BE2C (cell line): ENCODE data around the gene RSPRY1.

ENCODE experiments used
- DNase-seq: peaks from one replicate; pipeline ENCODE4 v3.0.0-alpha.2; 2020
- H3K27me3 ChIP-seq: fragments of 250-450 bp; sonication (Bioruptor Pico); 2 replicates; pipeline ENCODE4 v1.5.1; 2020; ENCODE audit warnings: mild to moderate bottlenecking
- H3K36me3 ChIP-seq: fragments of 250-450 bp; sonication (Bioruptor Pico); 2 replicates; pipeline ENCODE4 v1.5.1; 2020; ENCODE audit warnings: mild to moderate bottlenecking
- H3K4me1 ChIP-seq: fragments of 250-450 bp; sonication (Bioruptor Pico); 2 replicates; pipeline ENCODE4 v1.5.1; 2020
- H3K4me3 ChIP-seq: 2 replicates; pipeline ENCODE4 v1.5.1; 2011; ENCODE audit warnings: low read depth, low read length
- H3K9me3 ChIP-seq: fragments of 250-450 bp; sonication (Bioruptor Pico); 2 replicates; pipeline ENCODE4 v1.5.1; 2020
- CTCF ChIP-seq: IDR thresholded peaks from 2 replicates; pipeline ENCODE4 v1.5.1; 2012; ENCODE audit warnings: mild to moderate bottlenecking, low read depth, low read length

RSPRY1 gene

GRCh38 chr16:57163842-57164241 is 22.3 kb upstream of the RSPRY1 start:
- TF ChIP-seq CTCF: no peak
- DNase-seq: no peak
- no peaks in the 10 kb centered on the region for H3K27me3 ChIP-seq
- H3K36me3 ChIP-seq: peaks cover 59% of the 10 kb centered on the region
- H3K9me3 ChIP-seq: no peaks in the 10 kb centered on the region
- H3K4me1 ChIP-seq: peaks cover 5% of the 10 kb centered on the region; the same call in 1 of the 2 replicates
- H3K4me3 ChIP-seq: no peak overlapping the region

- H3K9me3 ChIP-seq: no peaks in the 10 kb centered on the region
- peaks cover 5% of the 10 kb centered on the region; the same call in 1 of the 2 replicates for H3K4me1 ChIP-seq
- DNase-seq: no peak
- H3K27me3 ChIP-seq: no peaks in the 10 kb centered on the region
- H3K36me3 ChIP-seq: peaks cover 64% of the 10 kb centered on the region
- no peak for TF ChIP-seq CTCF
- H3K4me3 ChIP-seq: no peak overlapping the region
Measured at GRCh38 chr16:57165483-57165882, 20.6 kb upstream of the RSPRY1 start.

GRCh38 chr16:57165938-57166337 is 20.2 kb upstream of the RSPRY1 start:
- Histone ChIP-seq H3K9me3 (no peaks in the 10 kb centered on the region), H3K4me3 (no peak overlapping the region), H3K4me1 (peaks cover 5% of the 10 kb centered on the region; the same call in 1 of the 2 replicates), H3K27me3 (no peaks in the 10 kb centered on the region), H3K36me3 (peaks cover 62% of the 10 kb centered on the region)
- TF ChIP-seq CTCF: no peak
- DNase-seq: no peak

- H3K4me1 ChIP-seq: peaks cover 5% of the 10 kb centered on the region; the same call in 1 of the 2 replicates
- H3K9me3 ChIP-seq: no peaks in the 10 kb centered on the region
- H3K27me3 ChIP-seq: no peaks in the 10 kb centered on the region
- TF ChIP-seq CTCF: no peak
- H3K4me3 ChIP-seq: no peak overlapping the region
- peaks cover 65% of the 10 kb centered on the region for H3K36me3 ChIP-seq
- DNase-seq: no peak
Measured at GRCh38 chr16:57166451-57166850, 19.7 kb upstream of the RSPRY1 start.

- no peak for TF ChIP-seq CTCF
- peaks cover 5% of the 10 kb centered on the region; the same call in 1 of the 2 replicates for H3K4me1 ChIP-seq
- no peaks in the 10 kb centered on the region for H3K27me3 ChIP-seq
- no peak overlapping the region for H3K4me3 ChIP-seq
- peaks cover 70% of the 10 kb centered on the region for H3K36me3 ChIP-seq
- H3K9me3 ChIP-seq: no peaks in the 10 kb centered on the region
- DNase-seq: no peak
Measured at GRCh38 chr16:57166951-57167350, 19.2 kb upstream of the RSPRY1 start.

- H3K4me3 ChIP-seq: no peak overlapping the region
- H3K9me3 ChIP-seq: no peaks in the 10 kb centered on the region
- peaks cover 5% of the 10 kb centered on the region; the same call in 1 of the 2 replicates for H3K4me1 ChIP-seq
- peaks cover 74% of the 10 kb centered on the region for H3K36me3 ChIP-seq
- TF ChIP-seq CTCF: no peak
- no peak for DNase-seq
- no peaks in the 10 kb centered on the region for H3K27me3 ChIP-seq
Measured at GRCh38 chr16:57167538-57167937, 18.6 kb upstream of the RSPRY1 start.
